ENCODE data around the gene ABHD14A. TPM values are rescaled to one million over a fixed set of nuclear protein-coding genes. Genes with fewer than 3 reads are reported as not detected.

Gene ABHD14A
- total RNA-seq, 3 donors from 2014 or later = 6.3 to 14.8 (median 9.1) TPM

- DNase-seq (no peak), ATAC-seq (no peak)
- no peaks in the 10 kb centered on the region for H3K36me3 ChIP-seq (ENCODE audit: low read depth)
- no peak overlapping the region for H3K4me3 ChIP-seq
- H3K9me3 ChIP-seq = no peaks in the 10 kb centered on the region
- intact Hi-C loops (cut with DNase I, micrococcal nuclease) = no loop called here
- TF ChIP-seq, protein P1, sequence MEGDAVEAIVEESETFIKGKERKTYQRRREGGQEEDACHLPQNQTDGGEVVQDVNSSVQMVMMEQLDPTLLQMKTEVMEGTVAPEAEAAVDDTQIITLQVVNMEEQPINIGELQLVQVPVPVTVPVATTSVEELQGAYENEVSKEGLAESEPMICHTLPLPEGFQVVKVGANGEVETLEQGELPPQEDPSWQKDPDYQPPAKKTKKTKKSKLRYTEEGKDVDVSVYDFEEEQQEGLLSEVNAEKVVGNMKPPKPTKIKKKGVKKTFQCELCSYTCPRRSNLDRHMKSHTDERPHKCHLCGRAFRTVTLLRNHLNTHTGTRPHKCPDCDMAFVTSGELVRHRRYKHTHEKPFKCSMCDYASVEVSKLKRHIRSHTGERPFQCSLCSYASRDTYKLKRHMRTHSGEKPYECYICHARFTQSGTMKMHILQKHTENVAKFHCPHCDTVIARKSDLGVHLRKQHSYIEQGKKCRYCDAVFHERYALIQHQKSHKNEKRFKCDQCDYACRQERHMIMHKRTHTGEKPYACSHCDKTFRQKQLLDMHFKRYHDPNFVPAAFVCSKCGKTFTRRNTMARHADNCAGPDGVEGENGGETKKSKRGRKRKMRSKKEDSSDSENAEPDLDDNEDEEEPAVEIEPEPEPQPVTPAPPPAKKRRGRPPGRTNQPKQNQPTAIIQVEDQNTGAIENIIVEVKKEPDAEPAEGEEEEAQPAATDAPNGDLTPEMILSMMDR (IDR thresholded peaks at IDR 0.05) = no peak
- H3K4me1 ChIP-seq (ENCODE audit: low read depth) = no peaks in the 10 kb centered on the region
Observed at GRCh38 chr3:51950899-51951298, 24.0 kb upstream of the ABHD14A start.

DNA sequence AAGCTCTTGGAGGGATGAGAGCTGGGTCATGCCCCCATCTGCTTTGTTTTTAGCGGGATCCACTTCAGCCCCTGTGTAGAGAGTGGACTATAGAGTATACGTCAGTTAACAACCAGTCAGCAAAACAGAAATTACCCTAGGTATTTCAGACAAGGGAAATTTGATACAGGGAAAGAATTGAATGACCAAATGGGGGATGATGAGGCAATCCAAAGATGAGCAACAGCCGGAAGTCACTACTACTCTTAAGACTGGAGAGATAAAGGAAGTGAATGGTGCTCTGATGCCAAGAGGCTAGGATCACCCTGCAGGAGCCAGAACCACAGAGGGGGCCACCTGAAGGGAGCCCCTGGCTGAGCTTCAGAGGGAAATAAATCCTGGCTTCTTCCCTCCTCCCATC, 21.4 kb upstream of the ABHD14A start:
- no peak for DNase-seq
- no peak for ATAC-seq
- peaks cover 7% of the 10 kb centered on the region for H3K4me1 ChIP-seq (ENCODE audit: low read depth)
- no peak overlapping the region for H3K4me3 ChIP-seq
- TF ChIP-seq, protein P1 (IDR thresholded peaks at IDR 0.05) = no peak
- intact Hi-C loops (cut with DNase I, micrococcal nuclease) = no loop called here
- H3K36me3 ChIP-seq (ENCODE audit: low read depth) = no peaks in the 10 kb centered on the region
- no peaks in the 10 kb centered on the region for H3K9me3 ChIP-seq

- no peak for ATAC-seq
- H3K4me3 ChIP-seq = no peak overlapping the region
Observed at GRCh38 chr3:51954105-51954504, 20.8 kb upstream of the ABHD14A start.

DNA sequence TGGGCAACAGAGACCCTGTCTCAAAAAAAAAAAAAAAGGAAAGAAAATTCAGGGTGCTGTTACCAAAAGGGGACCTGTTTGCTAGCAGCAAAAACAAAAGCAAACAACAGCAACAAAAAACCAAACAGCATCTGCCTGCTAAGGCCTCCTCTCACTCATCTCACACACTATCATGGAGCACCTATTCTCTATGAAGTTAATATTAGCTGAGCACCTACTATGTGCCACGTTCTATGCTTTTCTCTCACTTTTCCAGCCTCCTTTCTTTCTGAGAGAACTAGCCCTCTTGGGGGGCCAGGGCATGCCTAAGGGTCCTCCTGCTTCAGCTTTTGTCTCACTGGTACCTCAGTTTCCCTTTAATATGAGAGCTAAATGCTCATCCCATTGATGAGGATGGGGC, 20.2 kb upstream of the ABHD14A start:
- ATAC-seq = no peak
- intact Hi-C loops (cut with DNase I, micrococcal nuclease) = no loop called here
- H3K4me3 ChIP-seq = no peak overlapping the region
- peaks cover 7% of the 10 kb centered on the region for H3K4me1 ChIP-seq (ENCODE audit: low read depth)
- no peaks in the 10 kb centered on the region for H3K36me3 ChIP-seq (ENCODE audit: low read depth)
- DNase-seq = no peak
- TF ChIP-seq, protein P1 (IDR thresholded peaks at IDR 0.05) = no peak
- H3K9me3 ChIP-seq = no peaks in the 10 kb centered on the region

More at GRCh38 chr3:51954105-51954504, 20.8 kb upstream of the ABHD14A start:
- Histone ChIP-seq H3K4me1 (ENCODE audit: low read depth) (peaks cover 7% of the 10 kb centered on the region), H3K9me3 (no peaks in the 10 kb centered on the region), H3K36me3 (ENCODE audit: low read depth) (no peaks in the 10 kb centered on the region)
- TF ChIP-seq, protein P1 (IDR thresholded peaks at IDR 0.05) = no peak
- intact Hi-C loops (cut with DNase I, micrococcal nuclease) = no loop called here
- no peak for DNase-seq

DNA sequence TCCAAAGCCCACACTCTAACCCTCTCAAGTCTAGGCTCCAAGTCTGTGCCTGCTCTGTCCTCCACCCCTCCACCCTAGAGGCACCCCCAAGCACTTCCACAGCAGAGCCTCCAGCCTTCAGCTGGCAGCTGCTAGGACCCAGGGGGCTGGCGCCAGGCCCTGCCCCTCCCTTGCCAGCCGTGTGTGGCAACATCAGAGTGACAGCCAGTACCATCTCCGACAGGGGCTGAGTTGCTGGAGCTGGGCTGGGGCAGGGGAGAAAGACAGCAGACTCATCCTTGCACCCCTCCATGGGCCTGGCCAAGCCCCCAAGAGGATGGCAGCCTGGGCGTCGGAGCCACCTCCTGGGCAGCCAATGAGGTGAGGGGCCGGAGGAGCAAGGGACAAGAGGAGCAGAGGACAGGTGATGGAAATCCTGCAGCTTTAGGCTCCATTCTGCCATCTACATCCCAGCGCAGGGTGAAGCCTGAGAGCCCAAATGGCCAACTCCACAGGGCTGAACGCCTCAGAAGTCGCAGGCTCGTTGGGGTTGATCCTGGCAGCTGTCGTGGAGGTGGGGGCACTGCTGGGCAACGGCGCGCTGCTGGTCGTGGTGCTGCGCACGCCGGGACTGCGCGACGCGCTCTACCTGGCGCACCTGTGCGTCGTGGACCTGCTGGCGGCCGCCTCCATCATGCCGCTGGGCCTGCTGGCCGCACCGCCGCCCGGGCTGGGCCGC, 19.5 kb upstream of the ABHD14A start, which contains the start of gene GPR62:
GPR62 (plus strand) TSS at position 207 of the 718 bp plus-strand sequence; CDS start at position 479, 272 bp downstream.
- DNase-seq (peak in 2 of 3 donors; percentile 28 to 42), ATAC-seq (no peak)
- Histone ChIP-seq H3K4me3 (no peak within 1 kb of the TSS), H3K36me3 (ENCODE audit: low read depth) (no peaks in the 10 kb centered on the region), H3K4me1 (ENCODE audit: low read depth) (peaks cover 7% of the 10 kb centered on the region), H3K9me3 (no peaks in the 10 kb centered on the region)
- intact Hi-C loops (cut with DNase I, micrococcal nuclease) = no loop called here
- TF ChIP-seq, protein P1 (IDR thresholded peaks at IDR 0.05) = no peak

Data from mucosa of descending colon (tissue), 3 donors.